Panc1 (cell line): ENCODE data around the gene C1QTNF9B. TPM values are rescaled to one million over a fixed set of nuclear protein-coding genes. Genes with fewer than 3 reads are reported as not detected.

Experiments
- ATAC-seq: fragments of 200-7000 bp; cut with Tn5 transposase; 2 replicates; pipeline ENCODE4 v1.9.1; 2020; ENCODE audit warnings: mild to moderate bottlenecking, moderate library complexity
- BruUV-seq: library from RNA; stranded (reverse); fragments of 400-500 nt; replicated peaks from 2 replicates; lab custom pipeline; 2021; lab: Mats Ljungman, UMichigan
- CTCF ChIA-PET: fragments of 300-600 bp; sonication (Branson Sonifier 250); formaldehyde crosslinking; loops from one replicate; lab custom pipeline; 2022; ENCODE audit warnings: antibody characterized with exemption; lab: Charles Lee
- POLR2A ChIA-PET: fragments of 300-600 bp; sonication (Branson Sonifier 250); formaldehyde crosslinking; loops from one replicate; lab custom pipeline; 2022; ENCODE audit warnings: antibody characterized with exemption; lab: Charles Lee
- DNase-seq: peaks from one replicate; pipeline ENCODE4 v3.0.0-alpha.2; 2010; ENCODE audit warnings: low read depth, low spot score
- H3K27ac ChIP-seq: 2 replicates; pipeline ENCODE4 v1.5.1; 2011; ENCODE audit warnings: mild to moderate bottlenecking, low read length, inconsistent platforms
- H3K27me3 ChIP-seq: fragments of 200-500 bp; sonication (Bioruptor generic); 2 replicates; pipeline ENCODE4 v1.6.0; 2014; ENCODE audit warnings: low read length, inconsistent platforms; ENCODE audit not compliant: control insufficient read depth, insufficient read depth
- H3K36me3 ChIP-seq: fragments of 200-500 bp; sonication (Bioruptor generic); 2 replicates; pipeline ENCODE4 v1.5.1; 2014; ENCODE audit warnings: inconsistent platforms, mild to moderate bottlenecking, low read length, moderate library complexity; ENCODE audit not compliant: control insufficient read depth, insufficient read depth
- H3K4me1 ChIP-seq: 2 replicates; pipeline ENCODE4 v1.5.1; 2011; ENCODE audit warnings: inconsistent platforms, mild to moderate bottlenecking, low read length, moderate library complexity; ENCODE audit not compliant: control insufficient read depth, insufficient read depth
- H3K4me3 ChIP-seq, 2 experiments: 2 replicates each; pipeline ENCODE4 v1.5.1; 2011 to 2012; ENCODE audit warnings: low read depth in 2 of 2, low read length in 2 of 2, mild to moderate bottlenecking in 2 of 2, inconsistent platforms in 1 of 2, moderate library complexity in 1 of 2
- H3K9me3 ChIP-seq: fragments of 200-500 bp; sonication (Bioruptor generic); 2 replicates; pipeline ENCODE4 v1.5.1; 2014; ENCODE audit warnings: low read depth, mild to moderate bottlenecking, inconsistent platforms, low read length, moderate library complexity; ENCODE audit not compliant: control insufficient read depth, insufficient read depth
- CTCF ChIP-seq: fragments of 450-650 bp; IDR thresholded peaks from 2 replicates; pipeline ENCODE4 v1.5.1; 2017; ENCODE audit warnings: mild to moderate bottlenecking
- POLR2AphosphoS5 ChIP-seq: IDR thresholded peaks from 2 replicates; pipeline ENCODE4 v1.6.1; 2012; ENCODE audit warnings: mild to moderate bottlenecking, low read depth, low read length, moderate library complexity
- REST ChIP-seq, 2 experiments: IDR thresholded peaks; 2 replicates each; pipeline ENCODE4 v1.6.1; 2011 to 2012; ENCODE audit warnings: low read depth in 2 of 2, control low read depth in 1 of 2, low read length in 1 of 2, mild to moderate bottlenecking in 1 of 2, moderate library complexity in 1 of 2; ENCODE audit not compliant: insufficient read depth in 1 of 2
- SIN3A ChIP-seq: IDR thresholded peaks from 2 replicates; pipeline ENCODE4 v1.6.1; 2012; ENCODE audit warnings: low read depth, mild to moderate bottlenecking, low read length, moderate library complexity, borderline replicate concordance; ENCODE audit not compliant: insufficient read depth
- TCF7L2 ChIP-seq: IDR thresholded peaks from 2 replicates; pipeline ENCODE4 v1.6.1; 2011; ENCODE audit warnings: mild to moderate bottlenecking, low read depth, low read length, inconsistent platforms
- in situ Hi-C: cut with HindIII; loops from 2 replicates; pipeline ENCODE4 v1.10.0; 2016; ENCODE audit warnings: low sequenced_read_pairs, low pct_unique_long_range_greater_than_20kb
- intact Hi-C: fragments of 100-400 bp; cut with micrococcal nuclease; formaldehyde crosslinking; loops from one replicate; pipeline ENCODE4 v1.10.0; 2022; ENCODE audit not compliant: unreplicated experiment
- total RNA-seq: library from RNA; stranded (reverse); gene quantifications from one replicate; pipeline ENCODE4 v1.2.1, GENCODE V29; 2021; ENCODE audit not compliant: unreplicated experiment

The C1QTNF9B gene
- total RNA-seq, 1 experiment from 2014 or later: not detected

GRCh38 chr13:23928985-23929384, 31.7 kb upstream of the C1QTNF9B start:
- CTCF ChIA-PET: no interaction called here
- BruUV-seq: no TSS peak
- DNase-seq: peak; percentile 24
- no peaks in the 10 kb centered on the region for H3K36me3 ChIP-seq
- intact Hi-C loops: loop anchor here (10.0 kb wide), 1 partner anchor 296 kb away; no protein-coding TSS in a partner anchor
- TF ChIP-seq SIN3A: no peak
- TF ChIP-seq REST (IDR thresholded peaks at IDR 0.05; ENCODE audit: insufficient read depth in 1 of 2, low read depth in 2 of 2, low read length in 1 of 2): no peak
- no peak for TF ChIP-seq POLR2AphosphoS5
- no peaks in the 10 kb centered on the region for H3K27me3 ChIP-seq
- no peak overlapping the region for H3K4me3 ChIP-seq
- H3K9me3 ChIP-seq: no peaks in the 10 kb centered on the region
- H3K27ac ChIP-seq: no peak overlapping the region
- POLR2A ChIA-PET: no interaction called here
- no peaks in the 10 kb centered on the region for H3K4me1 ChIP-seq
- in situ Hi-C loops: no loop called here
- no peak; the same call in 1 of the 2 replicates for ATAC-seq

DNA sequence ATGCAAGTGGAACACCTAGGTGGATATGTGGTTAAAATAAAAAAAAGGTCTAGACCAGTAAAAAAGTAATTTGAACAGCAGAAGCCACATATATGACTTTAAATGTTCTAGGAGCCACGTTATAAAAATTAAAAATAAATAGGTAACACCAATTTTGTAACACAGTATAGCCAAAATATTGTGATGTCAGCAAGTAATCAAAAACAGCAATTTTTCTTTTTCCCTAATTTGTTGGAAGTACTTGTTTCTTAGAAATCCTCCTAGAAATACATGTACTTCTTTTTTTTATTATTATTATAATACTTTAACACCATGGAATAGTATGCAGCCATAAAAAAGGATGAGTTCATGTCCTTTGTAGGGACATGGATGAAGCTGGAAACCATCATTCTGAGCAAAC, 25.7 kb upstream of the C1QTNF9B start:
- no peaks in the 10 kb centered on the region for H3K36me3 ChIP-seq
- no peak overlapping the region for H3K27ac ChIP-seq
- H3K27me3 ChIP-seq: no peaks in the 10 kb centered on the region
- no peaks in the 10 kb centered on the region for H3K4me1 ChIP-seq
- no TSS peak for BruUV-seq
- H3K4me3 ChIP-seq: no peak overlapping the region
- intact Hi-C loops (loop anchor here (10.0 kb wide), 1 partner anchor 302 kb away; no protein-coding TSS in a partner anchor), in situ Hi-C loops (no loop called here)
- POLR2A ChIA-PET: no interaction called here
- CTCF ChIA-PET: no interaction called here
- no peaks in the 10 kb centered on the region for H3K9me3 ChIP-seq
- ATAC-seq: no peak
- DNase-seq: no peak
- TF ChIP-seq TCF7L2: no peak
- TF ChIP-seq CTCF: no peak
- no peak for TF ChIP-seq SIN3A
- TF ChIP-seq REST (IDR thresholded peaks at IDR 0.05; ENCODE audit: insufficient read depth in 1 of 2, low read depth in 2 of 2, low read length in 1 of 2): no peak
- TF ChIP-seq POLR2AphosphoS5: no peak
